Neural crest cell (in vitro differentiated cells): ENCODE measurements around the gene SLC7A4. TPM values are rescaled to one million over a fixed set of nuclear protein-coding genes. Genes with fewer than 3 reads are reported as not detected.

Source experiments
- DNase-seq: peaks from one replicate; pipeline ENCODE4 v3.0.0; 2021; ENCODE audit warnings: low read depth, mixed read lengths, low spot score
- H3K27ac Mint-ChIP-seq: one replicate; pipeline ENCODE4 v1.8.0; 2021; ENCODE audit warnings: mild to moderate bottlenecking, mixed read lengths; ENCODE audit not compliant: unreplicated experiment
- H3K27me3 Mint-ChIP-seq: 2 replicates; pipeline ENCODE4 v1.8.0; 2021; ENCODE audit warnings: low read depth, mild to moderate bottlenecking, mixed read lengths
- H3K36me3 Mint-ChIP-seq: 2 replicates; pipeline ENCODE4 v1.8.0; 2021; ENCODE audit warnings: low read depth, mild to moderate bottlenecking, mixed read lengths
- H3K4me1 Mint-ChIP-seq: 2 replicates; pipeline ENCODE4 v1.8.0; 2021; ENCODE audit warnings: mixed read lengths
- H3K4me3 Mint-ChIP-seq: one replicate; pipeline ENCODE4 v1.8.0; 2021; ENCODE audit warnings: mild to moderate bottlenecking, mixed read lengths
- H3K9me3 Mint-ChIP-seq: 2 replicates; pipeline ENCODE4 v1.8.0; 2021; ENCODE audit warnings: mixed read lengths
- CTCF ChIP-seq: fragments of 200-600 bp; sonication (generic); conservative IDR thresholded peaks from 2 replicates; pipeline ENCODE4 v1.5.0; 2021; ENCODE audit warnings: antibody characterized with exemption, mild to moderate bottlenecking
- total RNA-seq: library from RNA; stranded (reverse); gene quantifications from 2 replicates; pipeline ENCODE4 v1.2.1, GENCODE V29; 2021

Gene SLC7A4
- total RNA-seq, 1 donor from 2014 or later: 0.26 TPM

DNA sequence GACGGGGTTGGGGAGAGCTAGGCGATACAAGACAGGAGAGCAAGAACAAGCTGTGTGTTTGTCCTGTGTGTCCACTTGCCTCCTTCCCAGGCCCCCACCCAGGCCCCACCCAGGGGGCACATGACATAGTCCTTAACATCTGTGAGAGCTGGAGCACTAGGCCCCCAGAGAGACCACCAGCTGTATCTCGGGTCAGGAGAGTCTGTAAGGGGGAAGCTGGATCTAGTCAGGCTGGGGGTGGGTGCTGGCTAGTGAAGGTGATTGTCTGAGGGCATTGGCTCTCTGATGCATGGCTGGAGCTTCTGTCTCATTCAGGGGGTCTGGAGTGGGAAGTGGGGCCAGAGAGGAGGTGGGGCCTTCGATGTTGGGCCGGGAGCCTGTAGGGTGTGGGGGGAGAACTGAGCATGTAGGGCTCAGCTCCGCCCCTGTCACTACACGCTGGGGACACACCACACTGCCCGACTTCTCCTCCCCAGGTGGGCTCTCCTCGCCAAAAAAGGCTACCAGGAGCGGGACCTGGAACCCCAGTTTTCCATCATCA is 16.8 kb downstream of the SLC7A4 start:
- no peak for TF ChIP-seq CTCF
- H3K9me3 Mint-ChIP-seq: no peaks in the 10 kb centered on the region
- no peaks in the 10 kb centered on the region for H3K36me3 Mint-ChIP-seq
- H3K27me3 Mint-ChIP-seq: no peaks in the 10 kb centered on the region
- DNase-seq: no peak
- peaks cover 50% of the 10 kb centered on the region for H3K4me1 Mint-ChIP-seq
- H3K27ac Mint-ChIP-seq: peak overlapping the region; percentile 93
- H3K4me3 Mint-ChIP-seq: peak overlapping the region; percentile 90

DNA sequence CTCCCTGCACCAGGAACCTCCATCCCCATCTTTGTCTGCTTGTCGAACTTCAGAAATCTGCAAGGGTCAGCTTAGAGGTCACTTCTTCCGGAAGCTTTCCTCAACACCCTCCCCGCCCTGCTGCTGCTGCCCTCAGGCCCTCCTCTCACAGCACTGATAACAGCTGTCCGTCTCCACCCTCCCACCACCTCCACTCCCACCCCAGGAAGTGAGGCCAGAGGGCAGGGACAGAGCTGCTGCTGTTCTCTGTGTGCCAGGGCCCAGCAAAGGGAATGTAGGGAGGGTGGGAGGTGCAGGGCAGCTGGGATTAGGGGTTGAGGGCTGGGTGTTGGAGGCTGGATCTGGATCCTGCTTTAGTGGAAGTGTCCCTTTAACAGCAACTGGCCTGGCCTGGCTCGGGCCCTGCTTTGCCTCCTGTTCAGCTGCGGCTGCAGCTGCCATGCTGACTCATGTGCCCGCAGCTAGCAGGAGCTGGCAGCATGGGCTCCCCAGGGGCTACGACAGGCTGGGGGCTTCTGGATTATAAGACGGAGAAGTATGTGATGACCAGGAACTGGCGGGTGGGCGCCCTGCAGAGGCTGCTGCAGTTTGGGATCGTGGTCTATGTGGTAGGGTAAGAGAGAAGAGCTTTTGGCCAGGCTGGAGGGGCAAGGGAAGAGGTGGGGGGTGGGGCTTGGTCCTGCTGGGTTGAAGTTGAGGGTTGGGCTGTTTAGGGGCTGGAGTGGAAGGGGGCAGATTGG is 17.5 kb downstream of the SLC7A4 start, which contains the start of gene P2RX6:
TSS of gene P2RX6 (plus strand) at position 440 of the 740 bp plus-strand sequence. CDS start at position 450, 10 bp downstream.
- peak within 1 kb of the TSS; percentile 93 for H3K27ac Mint-ChIP-seq
- peak; percentile 67 for DNase-seq
- H3K4me1 Mint-ChIP-seq: peaks cover 46% of the 10 kb centered on the region
- no peaks in the 10 kb centered on the region for H3K36me3 Mint-ChIP-seq
- H3K27me3 Mint-ChIP-seq: no peaks in the 10 kb centered on the region
- no peak for TF ChIP-seq CTCF
- no peaks in the 10 kb centered on the region for H3K9me3 Mint-ChIP-seq
- peak within 1 kb of the TSS; percentile 90 for H3K4me3 Mint-ChIP-seq

- Mint-ChIP-seq H3K4me3 (peak overlapping the region; percentile 90), H3K4me1 (peaks cover 45% of the 10 kb centered on the region), H3K36me3 (no peaks in the 10 kb centered on the region), H3K27ac (peak overlapping the region; percentile 93), H3K9me3 (no peaks in the 10 kb centered on the region), H3K27me3 (no peaks in the 10 kb centered on the region)
- peak; percentile 94 for DNase-seq
- TF ChIP-seq CTCF: no peak
These were observed 18.1 kb downstream of the SLC7A4 start for GRCh38 chr22:21014202-21014725.

GRCh38 chr22:21013657-21014201 is 18.6 kb downstream of the SLC7A4 start:
- peaks cover 41% of the 10 kb centered on the region for H3K4me1 Mint-ChIP-seq

More at GRCh38 chr22:21013657-21014201, 18.6 kb downstream of the SLC7A4 start:
- Mint-ChIP-seq H3K36me3 (no peaks in the 10 kb centered on the region), H3K27ac (peak overlapping the region; percentile 74), H3K27me3 (no peaks in the 10 kb centered on the region), H3K9me3 (no peaks in the 10 kb centered on the region), H3K4me3 (peak overlapping the region; percentile 90)
- no peak for TF ChIP-seq CTCF
- no peak for DNase-seq
